ENCODE measurements around the gene PRDM16. TPM values are rescaled to one million over a fixed set of nuclear protein-coding genes. Genes with fewer than 3 reads are reported as not detected.
"Not testable (repeated sequence)": the region's sequence is repeated elsewhere in the genome, so short reads cannot be mapped to it uniquely, and the experiment has no call there.

PRDM16 gene
- total RNA-seq, 1 donor from 2014 or later, result 0.13 TPM

- no peak for DNase-seq (ENCODE audit: low read depth, low spot score)
Observed at GRCh38 chr1:3277011-3277471, 208.0 kb downstream of the PRDM16 start.

DNA sequence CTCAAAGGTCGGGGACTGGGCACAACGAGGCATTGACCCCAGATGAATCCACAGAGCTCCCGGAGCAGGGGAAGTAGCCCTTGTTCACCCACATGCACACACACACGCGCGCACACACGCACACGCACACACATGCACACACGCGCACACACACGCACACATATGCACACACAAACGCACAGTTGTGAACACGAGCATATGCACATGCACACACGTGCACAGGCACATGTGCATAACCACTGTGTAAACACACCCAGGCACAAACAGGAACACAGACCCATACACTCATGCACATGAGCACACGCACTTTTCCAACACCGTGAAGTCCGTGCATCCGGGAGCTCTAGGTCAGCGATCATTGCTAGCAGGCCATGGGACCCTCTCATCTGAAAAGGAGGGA is 208.6 kb downstream of the PRDM16 start:
- DNase-seq (ENCODE audit: low read depth, low spot score), result no peak

DNA sequence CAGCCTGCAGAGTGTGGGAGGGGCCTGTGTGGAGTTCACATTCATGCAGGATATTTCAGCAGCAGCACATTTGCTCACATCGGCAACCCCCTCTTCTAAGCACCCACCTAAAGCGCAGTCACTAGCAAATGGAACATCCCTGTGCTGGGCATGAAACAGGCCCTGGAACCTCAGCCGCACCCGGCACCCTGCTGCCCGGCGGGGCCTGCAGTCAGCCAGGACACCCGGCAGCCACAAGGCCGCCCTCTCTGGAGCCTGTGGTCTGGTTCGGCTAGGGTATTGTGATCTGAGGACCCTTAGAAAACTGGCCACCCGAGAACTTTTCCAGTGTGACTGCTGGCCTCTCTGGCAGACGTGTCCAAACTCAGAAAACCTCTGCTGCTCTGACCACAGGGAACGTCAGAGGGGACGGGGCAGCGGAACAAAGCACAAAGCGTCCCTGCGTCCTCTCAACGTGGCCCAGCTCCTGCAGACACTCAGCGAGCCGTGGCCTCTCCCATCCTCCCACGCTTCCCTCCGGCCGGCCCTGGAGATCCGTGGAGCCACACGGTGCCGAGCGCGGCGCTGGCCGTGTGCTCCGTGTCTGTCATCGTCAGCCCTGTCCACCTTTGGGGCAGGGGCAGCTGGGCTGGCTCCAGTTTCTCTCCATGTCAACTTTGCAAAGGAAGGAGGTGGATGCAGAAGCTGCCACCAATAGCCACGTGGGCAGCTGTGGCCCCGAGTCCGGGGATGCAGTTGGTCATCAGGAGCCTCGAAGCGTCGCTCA is 209.6 kb downstream of the PRDM16 start:
- no peak for DNase-seq (ENCODE audit: low read depth, low spot score)

GRCh38 chr1:3279182-3279470 is 210.1 kb downstream of the PRDM16 start:
- no peak for DNase-seq (ENCODE audit: low read depth, low spot score)

- DNase-seq (ENCODE audit: low read depth, low spot score), result no peak
Observed at GRCh38 chr1:3281735-3282134, 212.7 kb downstream of the PRDM16 start.

DNA sequence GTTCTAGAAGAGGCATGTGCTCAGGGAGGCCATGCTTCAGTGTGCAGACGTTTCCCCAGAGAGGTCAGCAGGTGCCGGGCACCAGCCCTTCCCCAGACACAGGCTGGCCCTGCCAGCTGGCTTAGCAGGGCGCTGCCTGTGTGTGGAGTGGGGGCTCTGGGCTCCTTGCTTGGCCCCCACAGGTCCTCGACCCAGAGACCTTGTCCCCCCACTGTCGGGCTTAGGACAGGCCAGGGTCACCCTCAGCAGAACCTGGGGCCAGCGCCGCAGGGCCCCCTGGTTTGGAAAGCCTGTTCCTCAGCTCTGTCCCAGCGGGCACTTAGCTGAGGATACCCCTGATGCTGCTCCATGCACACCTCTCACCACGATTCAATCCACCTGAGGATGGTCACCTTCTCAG is 213.2 kb downstream of the PRDM16 start:
- no peak for DNase-seq (ENCODE audit: low read depth, low spot score)

DNA sequence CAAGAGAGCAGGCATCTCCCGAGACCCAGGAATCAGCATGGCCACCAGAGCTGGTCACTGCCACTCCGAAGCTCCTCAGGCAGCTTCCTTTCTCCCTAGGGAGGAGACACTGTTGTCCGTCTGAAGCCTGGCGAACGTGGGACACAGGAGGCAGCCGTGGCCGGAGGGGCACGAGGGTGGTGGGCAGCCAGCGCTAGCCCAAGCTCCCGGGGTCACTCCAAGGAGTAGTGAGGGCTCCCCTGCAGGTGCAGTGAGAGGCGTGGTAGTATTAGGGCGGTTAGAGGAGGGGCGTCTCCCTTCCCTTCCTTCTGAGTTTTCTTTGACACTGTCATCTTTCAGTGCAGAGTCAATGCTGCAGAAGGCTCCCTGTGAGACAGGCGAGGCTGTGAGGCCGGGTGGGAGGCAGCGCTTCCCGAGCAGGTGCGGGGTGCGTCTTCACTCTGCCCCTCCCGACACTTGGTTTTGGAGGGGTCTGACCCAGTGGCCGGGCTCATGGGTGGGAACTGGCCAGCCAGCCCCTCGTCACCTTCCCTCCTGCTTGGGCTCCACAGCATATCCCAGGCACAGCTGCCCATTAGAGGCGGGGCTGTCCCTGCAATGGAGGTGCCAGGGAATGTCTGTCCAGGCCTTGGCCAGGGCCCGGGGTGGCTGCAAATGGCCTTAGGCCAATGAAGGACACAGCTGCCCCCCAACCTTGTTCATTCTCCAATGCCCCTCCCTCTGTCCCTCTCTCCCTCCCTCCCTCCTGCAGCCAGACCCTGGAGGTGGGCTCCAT is 213.8 kb downstream of the PRDM16 start:
- no peak for DNase-seq (ENCODE audit: low read depth, low spot score)

DNA sequence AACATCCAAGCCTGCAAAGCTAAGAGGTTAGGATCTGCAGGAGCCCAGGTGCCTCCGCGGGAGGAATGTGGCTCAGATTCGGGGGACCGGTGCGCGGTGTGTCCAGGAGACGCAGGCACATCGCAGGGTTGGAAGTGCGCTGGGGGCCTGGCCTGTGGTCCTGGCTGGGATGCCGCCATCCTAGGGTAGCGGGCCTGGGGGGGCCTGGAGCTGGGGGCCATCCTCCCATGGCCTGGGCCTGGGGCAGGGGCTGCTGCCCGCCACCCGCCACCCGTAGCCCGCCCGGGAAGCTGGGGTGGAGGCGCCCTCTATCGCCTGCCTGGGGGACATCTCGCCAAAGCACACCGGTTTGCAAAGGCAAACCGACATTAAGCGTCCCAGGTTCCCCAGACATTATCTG is 214.8 kb downstream of the PRDM16 start:
- no peak for DNase-seq (ENCODE audit: low read depth, low spot score)

GRCh38 chr1:3284691-3285090 is 215.7 kb downstream of the PRDM16 start:
- DNase-seq (ENCODE audit: low read depth, low spot score), result no peak

DNA sequence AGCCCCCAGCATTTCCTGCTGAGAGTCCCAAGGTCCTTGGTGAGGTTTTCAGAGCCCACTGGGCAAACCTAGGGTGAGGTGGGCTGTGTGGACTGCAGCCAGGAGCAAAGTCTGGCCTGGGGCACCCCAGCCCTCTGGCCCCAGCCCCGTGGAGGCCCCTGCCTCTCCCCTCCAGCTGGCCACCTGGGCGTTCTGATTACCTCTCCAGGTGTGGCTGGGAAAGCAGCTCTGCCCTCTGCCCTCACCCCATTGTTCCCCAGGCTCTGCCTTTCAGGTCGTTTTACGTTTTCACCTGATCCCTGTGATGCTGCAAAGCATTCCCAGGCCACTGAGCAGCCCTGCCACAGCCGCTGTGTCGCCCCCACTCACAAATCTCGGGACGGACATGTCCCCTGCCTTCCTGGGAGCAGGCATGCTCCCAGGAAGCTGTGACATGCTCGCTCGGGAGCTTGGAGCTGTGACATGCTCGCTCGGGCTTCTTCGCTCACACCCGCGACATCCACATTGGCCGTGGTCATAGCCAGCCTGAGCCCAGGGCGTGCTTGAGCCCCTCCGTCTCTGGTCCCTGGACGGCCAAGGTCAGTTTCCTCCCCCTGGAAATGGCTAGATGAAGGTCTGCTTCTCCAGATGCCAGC is 216.2 kb downstream of the PRDM16 start:
- DNase-seq (ENCODE audit: low read depth, low spot score), result no peak

GRCh38 chr1:3287095-3287494 is 218.1 kb downstream of the PRDM16 start:
- DNase-seq (ENCODE audit: low read depth, low spot score), result not testable (repeated sequence)

DNA sequence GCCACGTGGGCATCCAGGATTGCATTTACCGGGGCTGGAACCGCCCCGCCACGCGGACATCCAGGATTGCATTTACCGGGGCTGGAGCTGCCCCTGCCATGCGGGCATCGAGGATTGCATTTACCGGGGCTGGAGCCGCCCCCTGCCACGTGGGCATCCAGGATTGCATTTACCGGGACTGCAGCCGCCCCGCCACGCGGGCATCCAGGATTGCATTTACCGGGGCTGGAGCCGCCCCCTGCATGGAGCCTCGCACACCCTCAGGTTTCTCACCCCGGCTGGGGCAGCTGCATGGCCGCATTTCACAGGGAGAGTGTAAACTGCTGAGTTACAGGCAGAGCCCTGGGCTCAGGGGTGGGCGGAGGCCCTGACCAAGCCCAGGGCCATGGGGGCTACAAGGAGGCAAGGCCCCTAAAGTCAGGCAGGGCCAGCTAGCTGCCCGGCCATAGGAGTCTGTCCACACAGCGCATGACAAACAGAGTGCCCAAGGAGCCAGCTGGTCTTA is 218.7 kb downstream of the PRDM16 start:
- no peak for DNase-seq (ENCODE audit: low read depth, low spot score)

- DNase-seq (ENCODE audit: low read depth, low spot score), result no peak
Observed at GRCh38 chr1:3289502-3289901, 220.5 kb downstream of the PRDM16 start.

- no peak for DNase-seq (ENCODE audit: low read depth, low spot score)
Observed at GRCh38 chr1:3290438-3290837, 221.4 kb downstream of the PRDM16 start.

GRCh38 chr1:3290915-3291314 is 221.9 kb downstream of the PRDM16 start:
- DNase-seq (ENCODE audit: low read depth, low spot score), result no peak

GRCh38 chr1:3292051-3292722 is 223.2 kb downstream of the PRDM16 start:
- no peak for DNase-seq (ENCODE audit: low read depth, low spot score)

DNA sequence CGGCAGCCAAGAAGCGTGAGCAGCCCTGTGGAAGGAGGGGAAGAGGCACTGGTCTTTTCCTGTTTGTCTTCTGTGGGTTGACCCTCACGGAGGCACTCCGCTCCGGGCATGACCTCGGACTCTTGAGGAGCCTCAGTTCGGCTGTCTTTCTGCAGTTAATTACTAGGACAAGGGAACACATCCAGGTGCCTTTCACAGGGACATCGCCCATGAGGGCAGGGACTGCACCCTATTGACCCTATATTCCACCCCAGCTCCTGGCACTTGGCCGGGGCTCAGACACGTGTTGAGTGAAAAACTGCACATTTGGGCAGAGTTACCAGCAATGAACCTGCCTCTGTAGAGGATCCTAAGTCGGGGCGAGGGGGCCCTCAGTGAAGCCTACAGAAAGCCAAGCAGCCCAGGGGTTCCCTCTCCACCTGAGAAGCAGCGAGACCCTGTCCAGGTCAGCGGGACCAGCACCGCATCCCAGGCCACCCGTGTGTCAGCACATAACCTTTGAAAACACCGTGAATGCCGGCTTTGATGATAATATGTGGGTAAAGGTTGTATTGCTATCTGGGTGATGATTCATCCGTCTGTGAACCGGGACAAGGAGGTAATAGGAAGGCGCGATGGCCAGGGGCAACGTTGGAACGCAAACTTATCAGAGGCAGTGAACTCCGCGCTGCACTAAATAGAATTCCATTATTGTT is 224.0 kb downstream of the PRDM16 start:
- DNase-seq (ENCODE audit: low read depth, low spot score), result no peak

GRCh38 chr1:3293563-3294080 is 224.6 kb downstream of the PRDM16 start:
- DNase-seq (ENCODE audit: low read depth, low spot score), result no peak

DNA sequence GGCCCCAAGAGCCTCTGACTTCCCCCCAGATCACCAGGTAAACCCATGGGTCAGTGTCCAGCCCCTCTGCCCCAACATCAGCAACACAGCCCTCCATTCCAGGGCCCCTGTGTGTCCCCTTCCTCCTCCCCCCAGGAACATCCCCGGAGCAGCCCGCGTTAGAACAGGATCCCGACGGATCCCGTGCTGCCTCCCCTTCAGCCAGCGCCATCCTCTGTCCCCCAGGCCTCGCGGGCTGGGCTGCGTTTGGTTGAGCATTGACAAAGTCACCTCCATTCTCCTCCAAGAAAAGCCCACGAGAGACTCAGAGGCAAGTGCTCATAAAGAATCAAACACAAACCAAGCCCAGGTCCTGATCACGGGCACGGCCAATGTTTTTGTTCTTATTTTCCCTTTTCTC is 225.4 kb downstream of the PRDM16 start:
- no peak for DNase-seq (ENCODE audit: low read depth, low spot score)

- no peak for DNase-seq (ENCODE audit: low read depth, low spot score)
Observed at GRCh38 chr1:3295846-3296245, 226.8 kb downstream of the PRDM16 start.

DNA sequence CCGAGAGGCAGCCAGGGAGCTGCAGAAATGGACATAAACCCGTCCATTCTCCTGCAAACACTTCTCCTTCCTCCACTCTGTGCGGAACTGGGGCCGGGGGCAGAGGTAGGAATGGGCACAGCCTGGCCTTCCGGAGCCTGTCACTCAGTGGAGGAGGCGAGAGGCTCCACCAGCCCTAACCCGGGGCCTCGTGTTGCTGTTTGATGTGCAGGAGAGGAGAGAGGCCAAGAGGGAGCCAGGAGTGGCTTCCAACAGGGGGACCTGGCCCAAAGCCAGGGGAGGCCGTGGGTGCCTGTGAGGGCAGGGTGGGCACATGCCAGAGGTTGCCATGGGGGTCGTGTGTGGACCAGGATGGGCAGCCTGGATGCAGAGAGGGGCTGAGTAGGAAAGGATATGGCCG is 227.3 kb downstream of the PRDM16 start:
- no peak for DNase-seq (ENCODE audit: low read depth, low spot score)
